Activated CD4-positive, alpha-beta T cell treated with anti-CD3 and anti-CD28 coated beads, Interleukin-2, amount 10 ng/mL, durations not matched to agents 7 days and 5 days (primary cell): Measurements from ENCODE around the gene NRDE2. TPM values are rescaled to one million over a fixed set of nuclear protein-coding genes. Genes with fewer than 3 reads are reported as not detected.
"Not testable (repeated sequence)": the region's sequence is repeated elsewhere in the genome, so short reads cannot be mapped to it uniquely, and the experiment has no call there.

Experiments used
- CTCF ChIA-PET: fragments of 350-600 bp; sonication (Branson Sonifier 250); formaldehyde crosslinking; loops from one replicate; lab custom pipeline; 2021; ENCODE audit warnings: antibody characterized with exemption; lab: Charles Lee
- POLR2A ChIA-PET: fragments of 350-600 bp; sonication (Branson Sonifier 250); formaldehyde crosslinking; loops from one replicate; lab custom pipeline; 2021; ENCODE audit warnings: antibody characterized with exemption; lab: Charles Lee
- DNase-seq: peaks from one replicate; pipeline ENCODE4 v3.0.0-alpha.2; 2020
- H3K27ac Mint-ChIP-seq: one replicate; pipeline ENCODE4 v1.8.0; 2021; ENCODE audit warnings: mild to moderate bottlenecking, moderate library complexity, mixed read lengths
- H3K27me3 Mint-ChIP-seq: one replicate; pipeline ENCODE4 v1.8.0; 2021; ENCODE audit warnings: mixed read lengths
- H3K36me3 Mint-ChIP-seq: one replicate; pipeline ENCODE4 v1.8.0; 2021; ENCODE audit warnings: low read depth, mixed read lengths
- H3K4me1 Mint-ChIP-seq: one replicate; pipeline ENCODE4 v1.8.0; 2021; ENCODE audit warnings: mixed read lengths
- H3K4me3 Mint-ChIP-seq: one replicate; pipeline ENCODE4 v1.8.0; 2021; ENCODE audit warnings: mild to moderate bottlenecking, moderate library complexity, mixed read lengths
- H3K9me3 Mint-ChIP-seq: one replicate; pipeline ENCODE4 v1.8.0; 2021; ENCODE audit warnings: mixed read lengths
- total RNA-seq, 2 experiments: library from RNA; stranded (reverse); gene quantifications; one replicate each; pipeline ENCODE4 v1.2.3, GENCODE V29; 2021

The NRDE2 gene
- total RNA-seq, 2 experiments from 2014 or later, result 21.2 to 23.2 TPM

GRCh38 chr14:90358359-90358758 lies 26.6 kb upstream of the NRDE2 start:
- H3K27me3 Mint-ChIP-seq, result peaks cover 20% of the 10 kb centered on the region

DNA sequence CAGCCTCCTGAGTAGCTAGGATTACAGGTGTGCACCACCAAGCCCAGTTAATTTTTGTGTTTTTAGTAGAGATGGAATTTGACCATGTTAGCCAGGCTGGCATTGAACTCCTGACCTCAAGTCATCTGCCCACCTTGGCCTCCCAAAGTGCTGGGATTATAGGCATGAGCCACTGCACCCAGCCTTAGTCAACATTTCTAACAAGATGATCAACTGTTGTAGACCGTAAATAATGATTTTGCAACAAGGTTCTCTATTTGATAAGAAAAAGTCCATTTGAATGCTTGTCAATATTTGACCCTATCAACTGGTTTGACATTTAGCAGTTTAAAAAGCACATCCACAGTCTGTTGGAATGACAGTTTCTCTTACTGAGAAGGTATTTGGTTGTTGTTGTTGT lies 25.2 kb upstream of the NRDE2 start:
- DNase-seq, result no peak
- H3K27me3 Mint-ChIP-seq, result peaks cover 13% of the 10 kb centered on the region
- no peak overlapping the region for H3K4me3 Mint-ChIP-seq
- no peaks in the 10 kb centered on the region for H3K36me3 Mint-ChIP-seq
- H3K27ac Mint-ChIP-seq, result no peak overlapping the region
- no peaks in the 10 kb centered on the region for H3K4me1 Mint-ChIP-seq
- no peaks in the 10 kb centered on the region for H3K9me3 Mint-ChIP-seq
- POLR2A ChIA-PET, result no interaction called here
- CTCF ChIA-PET, result no interaction called here

More at GRCh38 chr14:90358359-90358758, 26.6 kb upstream of the NRDE2 start:
- Mint-ChIP-seq H3K4me3 (no peak overlapping the region), H3K27ac (no peak overlapping the region), H3K4me1 (no peaks in the 10 kb centered on the region), H3K9me3 (no peaks in the 10 kb centered on the region), H3K36me3 (no peaks in the 10 kb centered on the region)
- no peak for DNase-seq
- POLR2A ChIA-PET, result no interaction called here
- CTCF ChIA-PET, result interaction anchor here (1.0 kb wide), 1 partner anchor 10 kb away, joined by 4 read pairs; no protein-coding TSS in a partner anchor

- H3K9me3 Mint-ChIP-seq, result no peaks in the 10 kb centered on the region
- H3K4me1 Mint-ChIP-seq, result no peaks in the 10 kb centered on the region
- ChIA-PET CTCF (interaction anchor here (0.6 to 0.7 kb wide), 2 partner anchors 82 to 634 kb away, joined by 3 to 4 read pairs; no protein-coding TSS in a partner anchor), POLR2A (no interaction called here)
- H3K27me3 Mint-ChIP-seq, result peaks cover 13% of the 10 kb centered on the region
- no peak overlapping the region for H3K27ac Mint-ChIP-seq
- no peaks in the 10 kb centered on the region for H3K36me3 Mint-ChIP-seq
- DNase-seq, result no peak
- no peak overlapping the region for H3K4me3 Mint-ChIP-seq
These were observed 24.1 kb upstream of the NRDE2 start for GRCh38 chr14:90355540-90356518.

DNA sequence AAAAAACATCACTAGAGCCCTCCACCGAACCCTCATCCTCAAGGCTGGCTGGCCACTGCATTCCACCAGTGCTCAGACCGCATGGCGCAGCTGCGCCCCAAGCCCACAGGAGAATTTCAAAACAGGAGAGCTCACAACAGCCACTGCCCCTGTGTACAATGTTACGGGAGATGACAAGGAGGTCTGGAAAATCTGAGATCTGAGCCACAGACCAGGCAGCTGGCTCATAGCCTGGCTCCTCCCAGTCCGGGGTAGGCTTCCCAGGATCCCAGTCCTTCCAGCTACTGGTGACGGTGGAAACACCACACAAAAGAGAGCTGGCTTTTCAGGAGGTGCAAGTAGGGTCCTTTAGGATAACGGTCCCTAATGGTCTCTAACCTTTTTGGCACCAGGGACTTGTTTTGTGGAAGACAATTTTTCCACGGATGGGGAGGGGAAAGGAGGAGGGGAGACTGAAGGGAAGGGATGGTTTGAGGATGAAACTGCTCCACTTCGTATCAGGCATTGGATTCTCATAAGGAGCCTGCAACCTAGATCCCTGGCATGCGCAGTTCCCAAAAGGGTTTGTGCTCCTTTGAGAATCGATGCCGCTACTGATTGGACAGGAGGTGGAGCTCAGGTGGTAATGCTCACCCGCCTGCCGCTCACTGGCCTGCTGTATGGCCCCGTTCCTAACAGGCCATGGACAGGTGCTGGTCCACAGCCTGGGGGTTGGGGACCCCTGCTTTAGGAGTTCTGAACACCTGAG lies 23.0 kb upstream of the NRDE2 start:
- no peak for DNase-seq
- no peaks in the 10 kb centered on the region for H3K36me3 Mint-ChIP-seq

DNA sequence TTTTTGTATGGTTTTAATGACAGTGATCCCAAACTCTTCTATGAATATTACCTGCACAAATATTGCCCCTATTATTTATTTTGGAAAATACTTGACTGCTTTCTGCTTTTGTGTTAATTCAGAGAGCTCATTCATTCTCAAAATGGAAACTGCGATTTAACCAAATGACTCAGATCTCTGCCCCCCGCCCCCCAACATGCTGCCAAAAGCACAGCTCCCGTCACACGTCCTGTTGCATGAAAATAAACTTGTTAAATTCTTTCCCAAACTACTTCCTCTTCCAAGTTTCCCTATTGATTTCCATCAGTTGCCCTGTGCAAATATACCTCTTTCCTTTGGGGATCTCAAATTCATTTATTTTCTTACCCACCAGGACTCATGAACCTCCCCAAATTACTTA lies 18.0 kb upstream of the NRDE2 start:
- no peak overlapping the region for H3K4me3 Mint-ChIP-seq
- no peaks in the 10 kb centered on the region for H3K36me3 Mint-ChIP-seq
- DNase-seq, result no peak
- POLR2A ChIA-PET, result no interaction called here
- no peaks in the 10 kb centered on the region for H3K27me3 Mint-ChIP-seq
- CTCF ChIA-PET, result no interaction called here
- H3K27ac Mint-ChIP-seq, result no peak overlapping the region
- no peaks in the 10 kb centered on the region for H3K4me1 Mint-ChIP-seq
- H3K9me3 Mint-ChIP-seq, result no peaks in the 10 kb centered on the region

More for the DNA sequence above, 23.0 kb upstream of the NRDE2 start:
- Mint-ChIP-seq H3K4me1 (no peaks in the 10 kb centered on the region), H3K27me3 (peaks cover 11% of the 10 kb centered on the region), H3K9me3 (no peaks in the 10 kb centered on the region), H3K27ac (no peak overlapping the region), H3K4me3 (no peak overlapping the region)
- ChIA-PET POLR2A (no interaction called here), CTCF (no interaction called here)

DNA sequence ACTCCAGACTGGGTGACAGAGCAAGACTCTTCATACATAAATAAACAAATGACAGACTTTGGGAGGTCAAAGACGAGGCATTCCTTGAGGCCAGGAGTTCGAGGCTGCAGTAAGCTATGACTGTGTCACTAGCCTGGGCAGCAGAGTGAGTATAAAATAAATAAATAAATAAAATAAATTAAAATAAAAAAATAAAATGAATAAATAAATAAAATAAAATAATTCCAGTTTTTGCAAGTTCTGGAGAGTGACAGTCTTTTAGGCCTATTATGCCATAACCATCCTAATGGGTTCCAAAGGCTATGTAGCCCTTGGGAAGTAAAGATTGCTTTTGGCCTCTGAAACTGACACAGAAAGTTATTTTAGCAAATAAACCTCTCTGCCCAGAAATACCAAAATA lies 16.5 kb upstream of the NRDE2 start:
- Mint-ChIP-seq H3K4me3 (no peak overlapping the region), H3K36me3 (no peaks in the 10 kb centered on the region), H3K9me3 (no peaks in the 10 kb centered on the region), H3K27ac (no peak overlapping the region), H3K4me1 (no peaks in the 10 kb centered on the region), H3K27me3 (peaks cover 7% of the 10 kb centered on the region)
- no peak for DNase-seq
- CTCF ChIA-PET, result no interaction called here
- POLR2A ChIA-PET, result no interaction called here

DNA sequence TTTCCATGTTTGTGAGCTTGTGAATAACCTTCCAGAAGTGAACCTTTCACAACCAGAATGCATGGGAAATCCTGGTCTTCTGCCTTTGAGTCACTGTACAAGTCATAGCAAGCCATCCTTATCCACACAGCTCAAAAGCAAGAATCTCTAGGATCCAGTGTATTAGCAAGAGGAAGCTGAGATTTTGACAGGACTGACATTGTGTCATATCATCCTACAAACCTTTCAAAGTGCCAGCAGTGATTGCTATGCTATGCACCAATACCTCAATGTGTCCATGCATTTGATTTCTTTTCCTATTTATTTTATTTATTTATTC lies 13.5 kb upstream of the NRDE2 start:
- ChIA-PET CTCF (no interaction called here), POLR2A (no interaction called here)
- Mint-ChIP-seq H3K4me3 (no peak overlapping the region), H3K27me3 (peaks cover 7% of the 10 kb centered on the region), H3K9me3 (no peaks in the 10 kb centered on the region), H3K4me1 (no peaks in the 10 kb centered on the region), H3K27ac (no peak overlapping the region), H3K36me3 (no peaks in the 10 kb centered on the region)
- no peak for DNase-seq

DNA sequence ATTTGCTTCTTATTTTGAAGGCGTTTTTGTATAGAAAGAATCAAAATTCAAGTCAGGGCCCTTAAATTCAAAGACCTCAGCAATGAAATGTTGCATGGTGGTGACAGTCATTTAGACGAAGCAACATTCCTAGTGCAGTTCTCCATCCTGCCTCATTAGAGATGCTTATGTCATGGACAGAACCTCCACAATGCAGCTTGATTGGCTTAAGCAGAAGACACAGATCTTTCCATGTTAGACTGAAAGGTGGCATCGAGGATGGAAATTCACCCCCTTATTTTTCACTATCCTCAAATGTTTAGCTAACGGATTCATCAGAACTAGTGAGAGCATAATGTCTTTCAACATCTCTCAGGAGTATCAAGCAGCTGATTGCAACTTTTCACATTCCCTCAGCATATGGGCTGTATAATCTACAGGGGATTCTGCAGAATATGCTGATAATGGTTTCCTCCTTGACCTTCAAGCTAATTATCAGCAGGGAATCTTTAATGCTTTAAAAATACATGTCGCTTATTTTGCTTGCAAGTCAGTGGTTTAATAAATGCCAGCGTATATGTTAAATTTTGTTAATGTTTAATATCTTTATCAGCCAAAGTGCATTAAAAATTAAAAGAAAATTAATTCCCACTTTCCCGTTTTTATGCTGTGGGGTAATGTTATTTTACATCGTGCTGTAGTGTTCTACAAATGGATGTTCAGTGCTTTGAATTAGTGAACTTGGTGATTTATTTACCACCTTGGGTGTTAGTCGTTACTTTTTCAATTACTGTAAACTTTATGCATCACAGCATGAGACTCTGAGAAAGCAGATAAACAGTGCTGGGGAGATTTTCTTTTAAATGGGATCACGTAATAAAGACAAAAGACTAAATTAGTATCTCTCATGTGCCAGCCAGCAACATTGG lies 12.8 kb upstream of the NRDE2 start:
- Mint-ChIP-seq H3K4me3 (no peak overlapping the region), H3K4me1 (no peaks in the 10 kb centered on the region), H3K27me3 (peaks cover 10% of the 10 kb centered on the region), H3K36me3 (no peaks in the 10 kb centered on the region), H3K9me3 (no peaks in the 10 kb centered on the region), H3K27ac (no peak overlapping the region)
- ChIA-PET POLR2A (no interaction called here), CTCF (interaction anchor here (0.5 kb wide), 1 partner anchor 34 kb away, joined by 4 read pairs; no protein-coding TSS in a partner anchor)
- DNase-seq, result no peak

DNA sequence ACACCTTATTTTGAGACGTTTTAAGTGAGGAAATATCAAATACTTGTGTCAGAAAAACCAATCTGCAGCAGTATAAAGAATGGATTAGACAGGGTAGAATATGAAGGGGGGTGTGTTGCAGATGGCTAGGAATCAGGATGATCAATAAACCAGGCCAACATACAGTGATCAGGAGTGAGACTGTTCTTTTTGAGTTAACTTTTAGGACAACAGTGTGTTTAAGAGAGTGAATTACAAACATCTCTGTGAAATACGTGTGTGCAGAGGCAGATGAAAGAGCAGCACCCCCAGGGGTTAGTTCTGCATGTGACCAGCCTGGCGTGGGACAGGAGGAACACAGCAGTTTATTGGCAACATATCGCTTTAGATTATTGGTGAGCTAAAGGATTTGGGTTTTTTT lies 10.6 kb upstream of the NRDE2 start:
- DNase-seq, result no peak
- Mint-ChIP-seq H3K27me3 (peaks cover 22% of the 10 kb centered on the region), H3K4me3 (no peak overlapping the region), H3K9me3 (no peaks in the 10 kb centered on the region), H3K36me3 (no peaks in the 10 kb centered on the region), H3K4me1 (no peaks in the 10 kb centered on the region), H3K27ac (no peak overlapping the region)
- ChIA-PET POLR2A (no interaction called here), CTCF (no interaction called here)

DNA sequence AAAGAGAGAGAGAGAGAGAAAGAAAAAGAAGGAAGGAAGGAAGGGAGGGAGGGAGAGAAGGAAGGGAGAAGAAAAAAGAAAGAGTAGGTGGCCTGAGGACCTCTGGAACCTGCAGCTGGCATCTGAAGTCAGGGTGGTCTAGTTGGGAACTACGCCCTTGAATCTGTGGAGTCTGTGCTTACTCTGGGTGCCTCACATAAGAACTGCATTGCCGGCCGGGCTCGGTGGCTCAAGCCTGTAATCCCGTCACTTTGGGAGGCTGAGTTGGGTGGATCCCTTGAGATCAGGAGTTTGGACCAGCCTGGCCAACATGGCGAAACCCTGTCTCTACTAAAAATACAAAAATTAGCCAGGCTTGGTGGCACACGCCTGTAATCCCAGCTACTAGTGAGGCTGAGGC lies 10.0 kb upstream of the NRDE2 start:
- no peaks in the 10 kb centered on the region for H3K9me3 Mint-ChIP-seq
- no peaks in the 10 kb centered on the region for H3K4me1 Mint-ChIP-seq
- H3K36me3 Mint-ChIP-seq, result no peaks in the 10 kb centered on the region
- H3K4me3 Mint-ChIP-seq, result no peak overlapping the region
- POLR2A ChIA-PET, result no interaction called here
- H3K27ac Mint-ChIP-seq, result no peak overlapping the region
- CTCF ChIA-PET, result no interaction called here
- H3K27me3 Mint-ChIP-seq, result peaks cover 27% of the 10 kb centered on the region
- no peak for DNase-seq

DNA sequence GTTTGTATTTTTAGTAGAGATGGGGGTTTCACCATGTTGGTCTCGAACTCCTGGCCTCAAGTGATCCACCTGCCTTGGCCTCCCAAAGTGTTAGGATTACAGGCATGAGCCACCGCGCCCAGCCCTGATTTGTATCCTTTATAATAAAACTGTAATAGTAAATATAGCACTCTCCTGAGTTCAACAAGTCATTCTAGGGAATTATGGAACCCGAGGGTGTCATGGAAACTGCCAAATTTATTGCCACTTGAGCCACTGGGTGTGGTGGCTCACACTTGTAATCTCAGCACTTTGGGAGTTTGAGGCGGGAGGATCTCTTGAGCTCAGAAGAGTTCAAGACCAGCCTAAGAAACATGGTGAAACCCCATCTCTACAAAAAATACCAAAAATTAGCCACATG lies 9.5 kb upstream of the NRDE2 start:
- CTCF ChIA-PET, result interaction anchor here (1.1 kb wide), 1 partner anchor 266 kb away, joined by 4 read pairs; no protein-coding TSS in a partner anchor
- not testable (repeated sequence) for DNase-seq

GRCh38 chr14:90336985-90337384 lies 5.2 kb upstream of the NRDE2 start:
- CTCF ChIA-PET, result no interaction called here
- DNase-seq, result no peak
- H3K27me3 Mint-ChIP-seq, result peaks cover 36% of the 10 kb centered on the region

More for the DNA sequence above, 9.5 kb upstream of the NRDE2 start:
- peaks cover 32% of the 10 kb centered on the region for H3K27me3 Mint-ChIP-seq
- H3K4me3 Mint-ChIP-seq, POLR2A ChIA-PET, H3K4me1 Mint-ChIP-seq, H3K9me3 Mint-ChIP-seq, H3K27ac Mint-ChIP-seq, H3K36me3 Mint-ChIP-seq: not testable (repeated sequence)

More at GRCh38 chr14:90336985-90337384, 5.2 kb upstream of the NRDE2 start:
- POLR2A ChIA-PET, result no interaction called here
- Mint-ChIP-seq H3K36me3 (no peaks in the 10 kb centered on the region), H3K4me3 (no peak overlapping the region), H3K27ac (no peak overlapping the region), H3K4me1 (peaks cover 7% of the 10 kb centered on the region), H3K9me3 (peaks cover 2% of the 10 kb centered on the region)
